Fibroblast of pulmonary artery (primary cell): ENCODE data around the gene KLHL2.
"Not testable (repeated sequence)": the region's sequence is repeated elsewhere in the genome, so short reads cannot be mapped to it uniquely, and the experiment has no call there.

ENCODE experiments used
- DNase-seq: peaks from one replicate; pipeline ENCODE4 v3.0.0-alpha.2; 2010; ENCODE audit warnings: low read depth
- H3K4me3 ChIP-seq: replicated peaks from 2 replicates; pipeline ENCODE4 v1.5.1; 2011; ENCODE audit warnings: low read depth, mild to moderate bottlenecking, control low read depth, low read length, moderate library complexity
- TF ChIP-seq, protein P1 (sequence below): IDR thresholded peaks from 2 replicates; pipeline ENCODE4 v1.5.1; 2011; ENCODE audit warnings: mild to moderate bottlenecking, control low read depth, low read length, inconsistent platforms; ENCODE audit errors: missing control alignments

KLHL2 gene

DNA sequence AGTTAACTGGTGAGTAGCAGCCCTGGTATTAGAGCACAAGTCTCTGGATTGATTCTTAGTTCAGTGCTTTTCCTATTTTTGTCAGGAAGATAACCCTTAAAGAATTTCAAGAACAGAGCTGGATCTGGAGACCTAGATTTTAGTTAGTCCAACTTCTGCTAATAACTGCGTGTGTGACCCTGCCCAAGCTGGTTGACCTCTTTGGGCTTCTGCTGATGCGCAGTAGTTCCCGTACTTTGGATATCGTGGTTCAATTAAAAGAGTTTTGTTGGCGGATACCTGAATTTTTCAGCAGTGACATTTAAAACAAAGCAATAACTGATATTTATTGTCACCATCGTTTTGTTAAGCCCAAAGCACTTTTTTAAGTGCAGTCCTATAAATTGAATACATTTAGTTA is 129.4 kb downstream of the KLHL2 start:
- H3K4me3 ChIP-seq, result no peak overlapping the region
- DNase-seq, result no peak
- TF ChIP-seq, protein P1, sequence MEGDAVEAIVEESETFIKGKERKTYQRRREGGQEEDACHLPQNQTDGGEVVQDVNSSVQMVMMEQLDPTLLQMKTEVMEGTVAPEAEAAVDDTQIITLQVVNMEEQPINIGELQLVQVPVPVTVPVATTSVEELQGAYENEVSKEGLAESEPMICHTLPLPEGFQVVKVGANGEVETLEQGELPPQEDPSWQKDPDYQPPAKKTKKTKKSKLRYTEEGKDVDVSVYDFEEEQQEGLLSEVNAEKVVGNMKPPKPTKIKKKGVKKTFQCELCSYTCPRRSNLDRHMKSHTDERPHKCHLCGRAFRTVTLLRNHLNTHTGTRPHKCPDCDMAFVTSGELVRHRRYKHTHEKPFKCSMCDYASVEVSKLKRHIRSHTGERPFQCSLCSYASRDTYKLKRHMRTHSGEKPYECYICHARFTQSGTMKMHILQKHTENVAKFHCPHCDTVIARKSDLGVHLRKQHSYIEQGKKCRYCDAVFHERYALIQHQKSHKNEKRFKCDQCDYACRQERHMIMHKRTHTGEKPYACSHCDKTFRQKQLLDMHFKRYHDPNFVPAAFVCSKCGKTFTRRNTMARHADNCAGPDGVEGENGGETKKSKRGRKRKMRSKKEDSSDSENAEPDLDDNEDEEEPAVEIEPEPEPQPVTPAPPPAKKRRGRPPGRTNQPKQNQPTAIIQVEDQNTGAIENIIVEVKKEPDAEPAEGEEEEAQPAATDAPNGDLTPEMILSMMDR, result no peak

DNA sequence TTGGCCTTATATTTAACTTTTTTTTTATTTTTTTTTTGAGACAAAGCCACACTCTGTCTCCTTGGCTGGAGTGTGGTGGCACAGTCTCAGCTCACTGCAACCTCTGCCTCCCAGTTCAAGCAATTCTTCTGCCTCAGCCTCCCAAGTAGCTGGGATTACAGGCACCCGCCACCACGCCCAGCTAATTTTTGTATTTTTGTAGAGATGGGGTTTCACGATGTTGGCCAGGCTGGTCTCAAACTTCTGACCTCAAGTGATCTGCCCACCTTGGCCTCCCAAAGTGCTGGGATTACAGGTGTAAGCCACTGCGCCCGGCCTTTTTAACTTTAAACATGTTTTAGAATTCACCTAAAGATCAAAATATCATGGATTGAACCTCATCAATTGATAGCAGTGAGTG is 135.0 kb downstream of the KLHL2 start:
- not testable (repeated sequence) for DNase-seq, H3K4me3 ChIP-seq

DNA sequence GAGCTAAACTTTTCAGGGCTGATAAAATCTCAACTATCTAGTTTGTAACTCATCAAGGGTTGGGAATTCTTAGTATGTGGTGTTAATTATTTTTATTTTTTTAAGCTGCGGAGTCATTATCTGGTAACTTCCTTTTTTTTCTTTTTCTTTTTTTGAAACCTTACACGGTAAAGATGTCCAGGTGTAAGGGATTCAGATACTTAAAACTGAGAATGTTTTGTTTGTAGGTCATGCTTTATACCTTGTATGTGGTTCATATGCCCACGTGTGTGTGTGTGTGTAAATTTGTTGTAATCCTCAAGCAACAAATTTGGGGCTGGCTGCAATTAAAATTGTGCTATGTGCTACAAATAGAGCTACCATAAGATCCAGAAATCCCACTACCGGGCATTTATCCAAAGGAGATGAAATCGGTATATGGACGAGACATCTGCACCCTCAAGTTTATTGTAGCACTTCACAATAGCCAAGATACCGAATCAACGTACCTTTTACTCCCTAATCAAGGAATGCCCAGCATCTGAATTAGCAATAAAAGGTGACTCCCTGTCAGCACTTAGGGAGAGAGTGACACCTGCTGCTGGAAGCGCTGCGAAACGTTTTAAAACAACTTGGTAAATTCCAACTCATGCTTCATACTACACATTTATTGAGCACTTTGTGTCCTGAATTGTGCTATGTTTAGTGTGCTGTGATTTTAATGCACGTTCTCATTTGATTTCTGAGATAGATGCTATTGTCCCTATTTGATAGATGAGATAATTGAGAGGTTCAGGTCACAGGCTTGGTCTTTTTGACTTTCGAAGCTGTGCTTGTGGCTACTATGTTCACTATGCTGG is 136.2 kb downstream of the KLHL2 start:
- DNase-seq, result no peak
- H3K4me3 ChIP-seq, result no peak overlapping the region

DNA sequence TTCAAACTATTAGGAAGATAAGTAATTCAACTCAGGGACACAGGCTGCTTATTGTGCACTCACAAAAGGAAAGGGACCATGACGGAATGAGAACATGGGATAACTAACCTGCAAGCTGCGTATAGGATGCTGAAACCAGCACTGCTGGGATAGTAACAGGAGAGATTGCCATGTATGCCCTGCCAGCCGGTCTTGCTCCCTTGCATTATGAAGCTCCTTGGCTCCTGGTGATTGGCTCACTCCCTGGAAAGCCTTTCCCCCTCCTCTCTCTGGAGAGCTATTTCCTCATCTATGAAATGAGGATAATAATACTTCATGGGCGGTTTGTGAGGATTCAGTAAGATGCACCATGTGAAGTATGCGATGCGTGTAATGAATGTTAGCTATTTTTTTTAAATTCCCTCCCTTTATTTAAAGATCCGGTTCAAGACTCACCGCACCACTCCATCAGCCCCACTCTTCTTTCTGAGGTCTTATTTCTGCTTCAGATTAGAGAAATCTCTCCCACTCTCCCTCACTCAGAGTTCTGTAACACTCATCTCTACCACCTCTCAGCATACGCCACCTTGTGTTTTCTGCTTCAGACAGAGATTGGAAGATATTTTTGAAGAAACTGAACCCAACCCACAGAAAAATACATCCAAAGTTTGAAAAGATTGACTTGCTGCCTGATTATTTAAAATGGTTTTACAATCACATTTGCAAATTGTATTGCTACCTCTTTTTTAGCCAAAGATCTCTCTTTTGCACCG is 138.5 kb downstream of the KLHL2 start:
- no peak overlapping the region for H3K4me3 ChIP-seq
- TF ChIP-seq, protein P1, result peak; percentile 23
- no peak for DNase-seq

More for the DNA sequence above, 136.2 kb downstream of the KLHL2 start:
- TF ChIP-seq, protein P1, result peak; percentile 21

DNA sequence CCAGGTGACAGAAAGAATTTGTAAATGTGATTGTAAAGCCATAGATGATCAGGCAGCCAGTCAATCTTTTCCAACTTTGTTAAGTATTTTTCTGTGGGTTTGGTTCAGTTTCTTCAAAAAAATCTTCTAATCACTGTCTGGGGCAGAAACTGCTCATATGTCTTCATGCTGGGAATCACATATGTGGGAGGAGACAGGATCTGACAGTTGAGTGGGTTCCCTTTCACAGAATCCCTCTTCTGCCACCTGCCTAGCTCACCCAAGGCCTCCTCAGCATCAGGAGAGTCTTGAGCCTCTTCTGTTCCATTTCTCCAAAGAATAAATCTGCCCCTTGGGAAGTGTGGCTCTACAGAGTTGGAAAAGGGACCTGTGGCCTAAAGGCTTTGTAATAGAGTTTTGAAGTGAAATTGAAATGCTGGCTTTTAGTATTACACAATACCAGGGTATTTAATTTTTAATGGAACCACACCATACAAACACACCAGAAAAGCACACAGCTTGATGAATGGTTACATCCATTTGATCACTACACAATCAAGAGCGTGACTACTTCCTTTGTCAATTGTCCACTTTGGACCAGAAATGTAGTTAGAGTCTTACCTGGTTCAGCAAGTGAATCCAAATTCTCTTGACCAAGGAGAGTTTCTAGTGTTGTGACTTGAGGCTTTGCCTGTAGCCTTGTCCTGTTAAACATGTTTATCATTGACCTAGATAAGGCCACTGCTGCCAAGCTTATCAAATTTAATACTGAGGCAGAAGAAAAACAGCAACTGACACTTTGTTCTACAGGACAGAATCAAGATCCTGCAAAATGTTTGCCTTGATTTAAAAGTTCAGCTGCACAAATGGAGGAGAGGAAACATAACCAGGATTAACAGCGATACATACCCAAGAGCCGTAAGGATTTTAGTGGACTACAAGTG is 140.5 kb downstream of the KLHL2 start:
- no peak overlapping the region for H3K4me3 ChIP-seq
- TF ChIP-seq, protein P1, result no peak
- DNase-seq, result no peak

DNA sequence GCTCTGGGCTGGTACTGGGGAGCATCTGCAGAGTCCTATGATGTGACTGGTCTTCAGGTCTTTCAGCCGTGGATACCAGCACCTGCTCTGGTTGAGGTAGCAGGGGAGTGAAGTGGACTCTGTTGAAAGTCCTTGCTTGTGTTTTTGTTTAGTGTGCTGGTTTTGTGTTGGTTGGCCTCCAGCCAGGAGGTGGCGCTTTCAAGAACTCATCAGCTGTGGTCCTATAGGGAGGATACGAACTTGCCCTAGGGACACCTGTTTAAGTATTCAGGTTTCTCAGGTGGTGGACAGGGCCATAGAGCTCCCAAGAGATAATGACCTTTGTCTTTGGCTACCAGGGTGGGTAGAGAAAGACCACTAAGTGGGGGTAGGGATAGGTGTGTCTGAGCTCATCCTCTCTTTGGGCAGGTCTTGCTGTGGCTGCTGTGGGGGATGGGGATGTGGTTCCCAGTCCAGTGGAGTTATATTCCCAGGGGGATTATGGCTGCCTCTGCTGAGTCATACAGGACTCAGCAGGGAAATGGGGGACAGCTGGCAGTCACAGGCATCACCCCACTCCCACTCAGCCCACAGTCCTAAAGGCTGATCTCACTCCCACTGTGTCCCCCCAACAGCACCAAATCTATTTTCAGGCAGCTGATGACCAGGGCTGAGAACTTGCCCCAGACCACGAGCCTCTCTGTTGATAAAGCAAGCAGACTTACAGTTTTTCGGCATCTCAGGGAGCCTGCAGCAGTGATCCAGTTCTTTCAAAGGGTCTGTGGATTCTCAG is 144.2 kb downstream of the KLHL2 start:
- TF ChIP-seq, protein P1, result no peak
- no peak for DNase-seq
- H3K4me3 ChIP-seq, result no peak overlapping the region
